ENCODE measurements around the gene NFS1.

DNA sequence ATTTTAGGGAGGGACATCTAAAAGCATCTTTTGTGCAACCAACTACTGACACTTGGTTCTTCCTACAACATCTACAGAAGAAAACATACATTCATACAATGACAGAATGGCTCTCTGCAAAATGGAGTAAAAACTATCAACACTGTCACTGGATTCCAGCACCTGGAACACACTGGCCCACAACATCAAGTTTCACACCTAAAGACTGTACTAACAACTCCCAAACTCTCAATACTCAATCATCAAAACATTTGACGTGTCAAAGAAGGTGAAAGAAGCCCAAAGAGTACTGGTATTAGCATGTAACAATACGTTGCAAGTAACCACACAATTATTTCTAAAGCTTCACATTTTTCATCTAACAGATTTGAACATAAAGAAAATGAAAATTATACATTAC is 36.6 kb downstream of the NFS1 start:
- TF ChIP-seq, protein P1, sequence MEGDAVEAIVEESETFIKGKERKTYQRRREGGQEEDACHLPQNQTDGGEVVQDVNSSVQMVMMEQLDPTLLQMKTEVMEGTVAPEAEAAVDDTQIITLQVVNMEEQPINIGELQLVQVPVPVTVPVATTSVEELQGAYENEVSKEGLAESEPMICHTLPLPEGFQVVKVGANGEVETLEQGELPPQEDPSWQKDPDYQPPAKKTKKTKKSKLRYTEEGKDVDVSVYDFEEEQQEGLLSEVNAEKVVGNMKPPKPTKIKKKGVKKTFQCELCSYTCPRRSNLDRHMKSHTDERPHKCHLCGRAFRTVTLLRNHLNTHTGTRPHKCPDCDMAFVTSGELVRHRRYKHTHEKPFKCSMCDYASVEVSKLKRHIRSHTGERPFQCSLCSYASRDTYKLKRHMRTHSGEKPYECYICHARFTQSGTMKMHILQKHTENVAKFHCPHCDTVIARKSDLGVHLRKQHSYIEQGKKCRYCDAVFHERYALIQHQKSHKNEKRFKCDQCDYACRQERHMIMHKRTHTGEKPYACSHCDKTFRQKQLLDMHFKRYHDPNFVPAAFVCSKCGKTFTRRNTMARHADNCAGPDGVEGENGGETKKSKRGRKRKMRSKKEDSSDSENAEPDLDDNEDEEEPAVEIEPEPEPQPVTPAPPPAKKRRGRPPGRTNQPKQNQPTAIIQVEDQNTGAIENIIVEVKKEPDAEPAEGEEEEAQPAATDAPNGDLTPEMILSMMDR (IDR thresholded peaks at IDR 0.05), result no peak
- TF ChIP-seq POLR2A (IDR thresholded peaks at IDR 0.05), result no peak

Measured in uterus (tissue), 2 donors.